ENCODE data around the gene EIF4B.

Gene EIF4B

GRCh38 chr12:53058674-53059433, 52.6 kb downstream of the EIF4B start:
- no peaks in the 10 kb centered on the region for H3K9me3 ChIP-seq (replicated peaks in 1 of 2; ENCODE audit: control insufficient read depth in 2 of 2, insufficient read depth in 1 of 2, low read depth in 1 of 2, low read length in 2 of 2)
- H2BK5ac ChIP-seq (ENCODE audit: low read length): no peak overlapping the region
- peak overlapping the region; percentile 97 for H2AK5ac ChIP-seq (ENCODE audit: low read depth, low read length)
- no peak overlapping the region for H3K9ac ChIP-seq (ENCODE audit: low read depth, low read length, poor library complexity)
- peak overlapping the region; percentile 89 for H3K23ac ChIP-seq (ENCODE audit: low read depth, low read length, poor library complexity)
- H2AFZ ChIP-seq (ENCODE audit: low read length): no peak overlapping the region
- no CpG with 5 or more reads among the region's 35 CpGs for WGBS, 2 donors (ENCODE audit: extremely low coverage in 2 of 2, insufficient read length in 2 of 2, insufficient replicate concordance in 1 of 2)
- no peak overlapping the region for H2BK15ac ChIP-seq (ENCODE audit: low read length)
- H2BK12ac ChIP-seq (ENCODE audit: low read length): no peak overlapping the region
- no peak overlapping the region for H4K8ac ChIP-seq (ENCODE audit: low read depth, low read length)
- H3K4ac ChIP-seq (ENCODE audit: low read length): no peak overlapping the region
- no peak overlapping the region for H3K18ac ChIP-seq (ENCODE audit: low read length)
- H3K36me3 ChIP-seq (replicated peaks in 1 of 2; ENCODE audit: control insufficient read depth in 2 of 2, insufficient read depth in 2 of 2, low read length in 2 of 2): no peaks in the 10 kb centered on the region
- H3K14ac ChIP-seq (ENCODE audit: low read length): no peak overlapping the region
- H3K27me3 ChIP-seq (ENCODE audit: control insufficient read depth in 3 of 3, insufficient read depth in 3 of 3, low read depth in 1 of 3, low read length in 3 of 3): no peaks in the 10 kb centered on the region
- no peak overlapping the region for H3K4me3 ChIP-seq (ENCODE audit: low read length in 2 of 2)
- H4K91ac ChIP-seq (ENCODE audit: low read depth, low read length, poor library complexity): no peak overlapping the region
- no peak overlapping the region for H2BK120ac ChIP-seq (ENCODE audit: low read depth, low read length)
- peaks cover 0 to 2% of the 10 kb centered on the region in 2 donors for H3K4me1 ChIP-seq (ENCODE audit: control insufficient read depth in 2 of 2, insufficient read depth in 1 of 2, low read depth in 1 of 2, low read length in 2 of 2)
- no peaks in the 10 kb centered on the region for H3K79me1 ChIP-seq (ENCODE audit: low read depth, low read length)
- no peak for DNase-seq (ENCODE audit: low spot score)
- no peak overlapping the region for H3K4me2 ChIP-seq (ENCODE audit: insufficient read depth, low read length, poor library complexity, severe bottlenecking)
- H3K27ac ChIP-seq (replicated peaks; ENCODE audit: low read length): no peak overlapping the region

- Histone ChIP-seq H3K27me3 (ENCODE audit: control insufficient read depth in 3 of 3, insufficient read depth in 3 of 3, low read depth in 1 of 3, low read length in 3 of 3) (no peaks in the 10 kb centered on the region), H2BK15ac (ENCODE audit: low read length) (peak overlapping the region; percentile 87), H3K36me3 (replicated peaks in 1 of 2; ENCODE audit: control insufficient read depth in 2 of 2, insufficient read depth in 2 of 2, low read length in 2 of 2) (peaks cover 0 to 2% of the 10 kb centered on the region in 2 donors), H3K9ac (ENCODE audit: low read depth, low read length, poor library complexity) (no peak overlapping the region), H3K4me3 (ENCODE audit: low read length in 2 of 2) (peak overlapping the region in 1 of 2 donors; percentile 62), H4K91ac (ENCODE audit: low read depth, low read length, poor library complexity) (peak overlapping the region; percentile 53), H3K23ac (ENCODE audit: low read depth, low read length, poor library complexity) (peak overlapping the region; percentile 89), H3K4ac (ENCODE audit: low read length) (no peak overlapping the region), H3K4me2 (ENCODE audit: insufficient read depth, low read length, poor library complexity, severe bottlenecking) (no peak overlapping the region), H2BK120ac (ENCODE audit: low read depth, low read length) (peak overlapping the region; percentile 72), H2BK5ac (ENCODE audit: low read length) (no peak overlapping the region), H3K14ac (ENCODE audit: low read length) (peak overlapping the region; percentile 71), H2AK5ac (ENCODE audit: low read depth, low read length) (peak overlapping the region; percentile 97), H2BK12ac (ENCODE audit: low read length) (peak overlapping the region; percentile 24), H3K4me1 (ENCODE audit: control insufficient read depth in 2 of 2, insufficient read depth in 1 of 2, low read depth in 1 of 2, low read length in 2 of 2) (peaks cover 0 to 2% of the 10 kb centered on the region in 2 donors), H2AFZ (ENCODE audit: low read length) (no peak overlapping the region), H4K8ac (ENCODE audit: low read depth, low read length) (peak overlapping the region; percentile 43), H3K27ac (replicated peaks; ENCODE audit: low read length) (no peak overlapping the region), H3K9me3 (replicated peaks in 1 of 2; ENCODE audit: control insufficient read depth in 2 of 2, insufficient read depth in 1 of 2, low read depth in 1 of 2, low read length in 2 of 2) (no peaks in the 10 kb centered on the region), H3K79me1 (ENCODE audit: low read depth, low read length) (no peaks in the 10 kb centered on the region), H3K18ac (ENCODE audit: low read length) (peak overlapping the region; percentile 92)
- no CpG with 5 or more reads among the region's 24 CpGs for WGBS, 2 donors (ENCODE audit: extremely low coverage in 2 of 2, insufficient read length in 2 of 2, insufficient replicate concordance in 1 of 2)
- no peak for DNase-seq (ENCODE audit: low spot score)
These were observed 53.3 kb downstream of the EIF4B start for GRCh38 chr12:53059434-53060063.

DNA sequence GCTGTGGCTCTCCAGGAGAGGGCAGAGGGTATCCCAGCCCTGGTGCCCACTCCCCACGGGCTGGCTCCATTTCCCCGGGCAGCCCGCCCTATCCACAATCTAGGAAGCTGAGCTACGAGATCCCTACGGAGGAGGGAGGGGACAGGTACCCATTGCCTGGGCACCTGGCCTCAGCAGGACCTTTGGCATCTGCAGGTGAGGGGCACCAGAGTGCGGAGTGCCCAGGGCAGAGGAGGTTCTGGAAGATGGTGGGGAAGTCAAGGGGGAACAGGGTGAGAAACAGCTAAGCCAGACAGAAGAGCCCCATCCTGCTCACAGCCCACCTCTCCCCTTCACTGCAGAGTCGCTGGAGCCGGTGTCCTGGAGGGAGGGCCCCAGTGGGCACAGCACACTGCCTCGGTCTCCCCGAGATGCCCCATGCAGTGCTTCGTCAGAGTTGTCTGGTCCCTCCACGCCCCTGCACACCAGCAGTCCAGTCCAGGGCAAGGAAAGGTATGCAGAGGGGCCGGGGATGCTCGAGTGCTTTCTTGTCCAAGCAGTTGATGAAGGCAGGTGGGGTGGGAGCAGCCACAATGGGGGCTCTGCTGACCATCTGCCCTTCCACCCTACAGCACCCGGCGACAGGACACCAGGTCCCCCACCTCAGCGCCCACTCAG, 53.9 kb downstream of the EIF4B start:
- Histone ChIP-seq H2BK12ac (ENCODE audit: low read length) (peak overlapping the region; percentile 84), H3K23ac (ENCODE audit: low read depth, low read length, poor library complexity) (peak overlapping the region; percentile 89), H3K4me3 (ENCODE audit: low read length in 2 of 2) (no peak overlapping the region), H2AFZ (ENCODE audit: low read length) (no peak overlapping the region), H4K8ac (ENCODE audit: low read depth, low read length) (no peak overlapping the region), H2BK120ac (ENCODE audit: low read depth, low read length) (peak overlapping the region; percentile 72), H3K27ac (replicated peaks; ENCODE audit: low read length) (no peak overlapping the region), H3K14ac (ENCODE audit: low read length) (peak overlapping the region; percentile 71), H3K9ac (ENCODE audit: low read depth, low read length, poor library complexity) (peak overlapping the region; percentile 21), H4K91ac (ENCODE audit: low read depth, low read length, poor library complexity) (no peak overlapping the region), H3K4me2 (ENCODE audit: insufficient read depth, low read length, poor library complexity, severe bottlenecking) (no peak overlapping the region), H3K4ac (ENCODE audit: low read length) (no peak overlapping the region), H3K79me1 (ENCODE audit: low read depth, low read length) (no peaks in the 10 kb centered on the region), H3K27me3 (ENCODE audit: control insufficient read depth in 3 of 3, insufficient read depth in 3 of 3, low read depth in 1 of 3, low read length in 3 of 3) (no peaks in the 10 kb centered on the region), H2AK5ac (ENCODE audit: low read depth, low read length) (peak overlapping the region; percentile 97), H3K9me3 (replicated peaks in 1 of 2; ENCODE audit: control insufficient read depth in 2 of 2, insufficient read depth in 1 of 2, low read depth in 1 of 2, low read length in 2 of 2) (no peaks in the 10 kb centered on the region), H3K18ac (ENCODE audit: low read length) (peak overlapping the region; percentile 92), H2BK15ac (ENCODE audit: low read length) (peak overlapping the region; percentile 87), H3K4me1 (ENCODE audit: control insufficient read depth in 2 of 2, insufficient read depth in 1 of 2, low read depth in 1 of 2, low read length in 2 of 2) (peaks cover 0 to 2% of the 10 kb centered on the region in 2 donors), H2BK5ac (ENCODE audit: low read length) (no peak overlapping the region), H3K36me3 (replicated peaks in 1 of 2; ENCODE audit: control insufficient read depth in 2 of 2, insufficient read depth in 2 of 2, low read length in 2 of 2) (peaks cover 0 to 6% of the 10 kb centered on the region in 2 donors)
- WGBS, 2 donors (ENCODE audit: extremely low coverage in 2 of 2, insufficient read length in 2 of 2, insufficient replicate concordance in 1 of 2): no CpG with 5 or more reads among the region's 17 CpGs
- DNase-seq (ENCODE audit: low spot score): no peak

Data from neuronal stem cell (in vitro differentiated cells).